Neural progenitor cell (in vitro differentiated cells): Measurements from ENCODE around the gene RNH1. TPM values are rescaled to one million over a fixed set of nuclear protein-coding genes. Genes with fewer than 3 reads are reported as not detected.
A peak's percentile ranks its signal among the peaks of the same experiment; 100 is the strongest.

Experiments
- DNase-seq: peaks from one replicate; pipeline ENCODE4 v3.0.0-alpha.2; 2016; ENCODE audit warnings: low spot score
- H2AFZ ChIP-seq: fragments of 200-600 bp; sonication (generic); replicated peaks from 2 replicates; pipeline ENCODE4 v1.6.1; 2016; ENCODE audit warnings: antibody characterized with exemption
- H3F3A ChIP-seq: fragments of 200-600 bp; sonication (generic); 2 replicates; pipeline ENCODE4 v1.6.1; 2016; ENCODE audit warnings: antibody characterized with exemption, low read depth
- H3K27ac ChIP-seq: fragments of 200-600 bp; sonication (generic); 2 replicates; pipeline ENCODE4 v1.5.1; 2016; ENCODE audit warnings: mild to moderate bottlenecking
- H3K27me3 ChIP-seq: fragments of 200-600 bp; sonication (generic); 2 replicates; pipeline ENCODE4 v1.6.1; 2016; ENCODE audit warnings: mild to moderate bottlenecking, moderate library complexity
- H3K36me3 ChIP-seq: fragments of 200-600 bp; sonication (generic); 2 replicates; pipeline ENCODE4 v1.5.1; 2016
- H3K4me1 ChIP-seq: fragments of 200-600 bp; sonication (generic); 2 replicates; pipeline ENCODE4 v1.6.1; 2016; ENCODE audit warnings: mixed run types
- H3K4me2 ChIP-seq: fragments of 200-600 bp; sonication (generic); 2 replicates; pipeline ENCODE4 v1.6.1; 2016
- H3K4me3 ChIP-seq: fragments of 200-600 bp; sonication (generic); 2 replicates; pipeline ENCODE4 v1.5.1; 2016
- H3K79me2 ChIP-seq: fragments of 200-600 bp; sonication (generic); 2 replicates; pipeline ENCODE4 v1.6.1; 2016; ENCODE audit warnings: low read depth
- H3K9ac ChIP-seq: fragments of 200-600 bp; sonication (generic); 2 replicates; pipeline ENCODE4 v1.6.1; 2016
- H3K9me3 ChIP-seq: fragments of 200-600 bp; sonication (generic); 2 replicates; pipeline ENCODE4 v1.5.1; 2016; ENCODE audit warnings: low read depth
- H4K20me1 ChIP-seq: fragments of 200-600 bp; sonication (generic); 2 replicates; pipeline ENCODE4 v1.6.1; 2016; ENCODE audit warnings: low read depth
- H3K27ac Mint-ChIP-seq: 3 replicates; pipeline ENCODE4 v1.8.0; 2021; ENCODE audit warnings: mixed read lengths
- H3K27me3 Mint-ChIP-seq: 2 replicates; pipeline ENCODE4 v1.8.0; 2022; ENCODE audit warnings: low read depth, mild to moderate bottlenecking, inconsistent platforms, moderate library complexity, mixed read lengths; ENCODE audit not compliant: insufficient read depth
- H3K36me3 Mint-ChIP-seq: 3 replicates; pipeline ENCODE4 v1.8.0; 2021; ENCODE audit warnings: mixed read lengths
- H3K4me1 Mint-ChIP-seq: 3 replicates; pipeline ENCODE4 v1.8.0; 2021; ENCODE audit warnings: mixed read lengths
- H3K4me3 Mint-ChIP-seq: 3 replicates; pipeline ENCODE4 v1.8.0; 2021; ENCODE audit warnings: mild to moderate bottlenecking, moderate library complexity, mixed read lengths
- H3K9me3 Mint-ChIP-seq: 3 replicates; pipeline ENCODE4 v1.8.0; 2020; ENCODE audit warnings: mixed read lengths
- EZH2 ChIP-seq: fragments of 200-600 bp; sonication (generic); IDR thresholded peaks from 2 replicates; pipeline ENCODE4 v1.6.1; 2017; ENCODE audit warnings: antibody characterized with exemption, mild to moderate bottlenecking, moderate library complexity
- EZH2phosphoT487 ChIP-seq: fragments of 200-600 bp; sonication (generic); IDR thresholded peaks from 2 replicates; pipeline ENCODE4 v1.6.1; 2017; ENCODE audit warnings: antibody characterized with exemption
- total RNA-seq: library from RNA; depleted of rRNA; stranded (reverse); fragments of >200 nt; gene quantifications from 2 replicates; pipeline ENCODE4 v1.2.3, GENCODE V29; 2015; ENCODE audit warnings: low replicate concordance
- TF ChIP-seq, protein P1 (sequence below): fragments of 200-600 bp; sonication (generic); IDR thresholded peaks from 2 replicates; pipeline ENCODE4 v1.5.1; 2017; ENCODE audit warnings: antibody characterized with exemption, mild to moderate bottlenecking

RNH1 gene
- total RNA-seq, 1 donor from 2014 or later: 10.5 TPM

DNA sequence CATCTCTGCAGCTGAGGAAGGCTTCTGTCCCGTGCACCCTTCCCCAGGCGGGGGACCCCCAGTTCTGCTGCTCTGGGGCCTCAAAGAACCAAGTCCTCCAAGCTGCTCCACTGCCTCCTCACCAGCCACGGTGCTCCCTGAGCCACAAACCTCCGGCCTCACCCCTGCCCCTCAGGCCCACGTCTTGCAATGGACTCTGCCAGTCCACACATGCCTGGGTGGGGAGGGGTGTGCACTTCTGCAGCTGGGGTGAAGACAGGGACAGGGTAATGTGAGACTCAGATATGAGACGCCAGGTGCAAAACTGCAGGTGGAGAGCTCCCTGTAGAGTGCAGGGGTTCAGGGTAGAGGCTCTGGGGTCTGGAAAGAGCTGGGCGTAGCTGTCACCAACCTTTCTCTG lies 60.2 kb downstream of the RNH1 start:
- Histone ChIP-seq H3K79me2 (peaks cover 26% of the 10 kb centered on the region), H4K20me1 (peaks cover 9% of the 10 kb centered on the region), H3K4me1 (peaks cover 7% of the 10 kb centered on the region), H3K4me3 (no peak overlapping the region), H2AFZ (no peak overlapping the region), H3K27me3 (no peaks in the 10 kb centered on the region), H3K27ac (no peak overlapping the region), H3F3A (peaks cover 33% of the 10 kb centered on the region), H3K9ac (no peak overlapping the region), H3K4me2 (no peak overlapping the region), H3K9me3 (no peaks in the 10 kb centered on the region), H3K36me3 (no peaks in the 10 kb centered on the region)
- Mint-ChIP-seq H3K36me3 (peaks cover 4% of the 10 kb centered on the region), H3K4me3 (no peak overlapping the region), H3K27ac (no peak overlapping the region), H3K9me3 (no peaks in the 10 kb centered on the region), H3K27me3 (peaks cover 2% of the 10 kb centered on the region), H3K4me1 (peaks cover 26% of the 10 kb centered on the region)
- no peak for DNase-seq
- no peak for TF ChIP-seq EZH2
- TF ChIP-seq, protein P1, sequence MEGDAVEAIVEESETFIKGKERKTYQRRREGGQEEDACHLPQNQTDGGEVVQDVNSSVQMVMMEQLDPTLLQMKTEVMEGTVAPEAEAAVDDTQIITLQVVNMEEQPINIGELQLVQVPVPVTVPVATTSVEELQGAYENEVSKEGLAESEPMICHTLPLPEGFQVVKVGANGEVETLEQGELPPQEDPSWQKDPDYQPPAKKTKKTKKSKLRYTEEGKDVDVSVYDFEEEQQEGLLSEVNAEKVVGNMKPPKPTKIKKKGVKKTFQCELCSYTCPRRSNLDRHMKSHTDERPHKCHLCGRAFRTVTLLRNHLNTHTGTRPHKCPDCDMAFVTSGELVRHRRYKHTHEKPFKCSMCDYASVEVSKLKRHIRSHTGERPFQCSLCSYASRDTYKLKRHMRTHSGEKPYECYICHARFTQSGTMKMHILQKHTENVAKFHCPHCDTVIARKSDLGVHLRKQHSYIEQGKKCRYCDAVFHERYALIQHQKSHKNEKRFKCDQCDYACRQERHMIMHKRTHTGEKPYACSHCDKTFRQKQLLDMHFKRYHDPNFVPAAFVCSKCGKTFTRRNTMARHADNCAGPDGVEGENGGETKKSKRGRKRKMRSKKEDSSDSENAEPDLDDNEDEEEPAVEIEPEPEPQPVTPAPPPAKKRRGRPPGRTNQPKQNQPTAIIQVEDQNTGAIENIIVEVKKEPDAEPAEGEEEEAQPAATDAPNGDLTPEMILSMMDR: no peak
- no peak for TF ChIP-seq EZH2phosphoT487

- peaks cover 2% of the 10 kb centered on the region for H3K36me3 Mint-ChIP-seq
- H3K4me2 ChIP-seq: no peak overlapping the region
- peaks cover 17% of the 10 kb centered on the region for H3K79me2 ChIP-seq
- H3K27ac ChIP-seq: no peak overlapping the region
- peaks cover 2% of the 10 kb centered on the region for H3K27me3 Mint-ChIP-seq
- no peak overlapping the region for H2AFZ ChIP-seq
- H3K27me3 ChIP-seq: no peaks in the 10 kb centered on the region
- peaks cover 30% of the 10 kb centered on the region for H3F3A ChIP-seq
- no peaks in the 10 kb centered on the region for H4K20me1 ChIP-seq
- peaks cover 19% of the 10 kb centered on the region for H3K4me1 Mint-ChIP-seq
- H3K9me3 ChIP-seq: no peaks in the 10 kb centered on the region
- TF ChIP-seq EZH2 (no peak), EZH2phosphoT487 (no peak)
- peak overlapping the region; percentile 85 for H3K27ac Mint-ChIP-seq
- peaks cover 10% of the 10 kb centered on the region for H3K4me1 ChIP-seq
- DNase-seq: no peak
- no peaks in the 10 kb centered on the region for H3K36me3 ChIP-seq
- no peaks in the 10 kb centered on the region for H3K9me3 Mint-ChIP-seq
- H3K4me3 ChIP-seq: no peak overlapping the region
- no peak overlapping the region for H3K4me3 Mint-ChIP-seq
- no peak overlapping the region for H3K9ac ChIP-seq
Measured at GRCh38 chr11:445765-446588, 61.1 kb downstream of the RNH1 start.

Other genes starting within 250 kb of the RNH1 start
- gene NLRP6, start 228.8 kb downstream of the RNH1 start, total RNA-seq: not detected in 2 replicates
- 20.5 and 44.4 TPM in 2 replicates for gene PGGHG, start 218.1 kb downstream of the RNH1 start, total RNA-seq
- not detected in 2 replicates for gene IFITM5, start 207.7 kb downstream of the RNH1 start, total RNA-seq
- gene IFITM2, start 199.4 kb downstream of the RNH1 start, total RNA-seq: 10.5 and 63.9 TPM in 2 replicates
- gene IFITM1, start 193.2 kb downstream of the RNH1 start, total RNA-seq: 13.3 and 48.6 TPM in 2 replicates
- 19.8 and 61.7 TPM in 2 replicates for gene IFITM3, start 186.4 kb downstream of the RNH1 start, total RNA-seq
- 16.4 and 110 TPM in 2 replicates for gene B4GALNT4, start 137.7 kb downstream of the RNH1 start, total RNA-seq
- 6.5 and 8.5 TPM in 2 replicates for gene PKP3, start 113.0 kb downstream of the RNH1 start, total RNA-seq
- 5.4 and 8.4 TPM in 2 replicates for gene SIGIRR, start 92.2 kb downstream of the RNH1 start, total RNA-seq
- 1.3 and 4.7 TPM in 2 replicates for gene ANO9, start 65.2 kb downstream of the RNH1 start, total RNA-seq
- 24.7 and 44.2 TPM in 2 replicates for gene PTDSS2, start 57.0 kb downstream of the RNH1 start, total RNA-seq
- gene HRAS, start 28.3 kb upstream of the RNH1 start, total RNA-seq: 21.2 and 32.3 TPM in 2 replicates
- 0.45 and 1.4 TPM in 2 replicates for gene LRRC56, start 30.3 kb upstream of the RNH1 start, total RNA-seq
- gene LMNTD2, start 53.5 kb upstream of the RNH1 start, total RNA-seq: 1.1 and 2.5 TPM in 2 replicates
- 12.8 and 48.3 TPM in 2 replicates for gene RASSF7, start 53.7 kb upstream of the RNH1 start, total RNA-seq
- 9.8 and 43.6 TPM in 2 replicates for gene PHRF1, start 69.2 kb upstream of the RNH1 start, total RNA-seq
- gene IRF7, start 108.7 kb upstream of the RNH1 start, total RNA-seq: 4.3 and 18.4 TPM in 2 replicates
- not detected in 2 replicates for gene CDHR5, start 117.7 kb upstream of the RNH1 start, total RNA-seq
- not detected in 2 replicates for gene SCT, start 119.9 kb upstream of the RNH1 start, total RNA-seq
- gene DRD4, start 130.0 kb upstream of the RNH1 start, total RNA-seq: 0.97 and 6.6 TPM in 2 replicates
- 38.4 and 66.4 TPM in 2 replicates for gene DEAF1, start 188.0 kb upstream of the RNH1 start, total RNA-seq
- gene TMEM80, start 188.6 kb upstream of the RNH1 start, total RNA-seq: 38.7 and 42.7 TPM in 2 replicates
- 3.3 and 11.0 TPM in 2 replicates for gene EPS8L2, start 199.0 kb upstream of the RNH1 start, total RNA-seq
- gene TALDO1, start 240.2 kb upstream of the RNH1 start, total RNA-seq: 101 and 114 TPM in 2 replicates